Natural killer cell (primary cell): ENCODE data around the gene SAGE1. TPM values are rescaled to one million over a fixed set of nuclear protein-coding genes. Genes with fewer than 3 reads are reported as not detected.

ENCODE experiments used
- ATAC-seq, 3 donors: fragments of 150-1000 bp in 2 of 3; fragments of 200-7000 bp in 1 of 3; cut with Tn5 transposase; 1 replicate in 1 of 3; 2 replicates in 2 of 3; pipeline ENCODE4 v1.10.0; 2021; ENCODE audit warnings: mild to moderate bottlenecking in 2 of 3, moderate library complexity in 2 of 3
- DNase-seq, 2 donors: peaks; one replicate each; pipeline versions ENCODE4 v3.0.0 to v3.0.0-alpha.2; 2013 to 2021; ENCODE audit warnings: mixed read lengths in 1 of 2
- H3K27ac ChIP-seq: one replicate; pipeline ENCODE4 v1.5.1; 2013; ENCODE audit warnings: mild to moderate bottlenecking, low read length
- H3K27me3 ChIP-seq: one replicate; pipeline ENCODE4 v1.6.1; 2013; ENCODE audit warnings: low read length; ENCODE audit not compliant: control insufficient read depth, insufficient read depth
- H3K36me3 ChIP-seq: one replicate; pipeline ENCODE4 v1.6.1; 2013; ENCODE audit warnings: low read length; ENCODE audit not compliant: control insufficient read depth, insufficient read depth
- H3K4me1 ChIP-seq: one replicate; pipeline ENCODE4 v1.6.1; 2013; ENCODE audit warnings: low read length; ENCODE audit not compliant: control insufficient read depth, insufficient read depth
- H3K4me3 ChIP-seq: one replicate; pipeline ENCODE4 v1.5.1; 2013; ENCODE audit warnings: low read length
- H3K9me3 ChIP-seq: one replicate; pipeline ENCODE4 v1.6.1; 2013; ENCODE audit warnings: low read length; ENCODE audit not compliant: control insufficient read depth, insufficient read depth
- H3K27ac Mint-ChIP-seq, 2 donors: one replicate each; pipeline ENCODE4 v1.8.0; 2022; ENCODE audit warnings: mild to moderate bottlenecking in 2 of 2, mixed read lengths in 2 of 2, moderate library complexity in 1 of 2
- H3K27me3 Mint-ChIP-seq, 2 donors: one replicate each; pipeline ENCODE4 v1.8.0; 2022; ENCODE audit warnings: low read depth in 2 of 2, mixed read lengths in 2 of 2
- H3K36me3 Mint-ChIP-seq: one replicate; pipeline ENCODE4 v1.8.0; 2022; ENCODE audit warnings: mixed read lengths
- H3K4me1 Mint-ChIP-seq, 2 donors: one replicate each; pipeline ENCODE4 v1.8.0; 2022; ENCODE audit warnings: mixed read lengths in 2 of 2
- H3K4me3 Mint-ChIP-seq: one replicate; pipeline ENCODE4 v1.8.0; 2022; ENCODE audit warnings: mild to moderate bottlenecking, moderate library complexity, mixed read lengths
- H3K9me3 Mint-ChIP-seq, 2 donors: one replicate each; pipeline ENCODE4 v1.8.0; 2022; ENCODE audit warnings: mixed read lengths in 2 of 2
- WGBS: methylation state at CpG from one replicate; pipeline ENCODE4 v1.1.7; 2013; ENCODE audit warnings: missing lambda C conversion rate; ENCODE audit not compliant: insufficient coverage; 5-methylcytosine and 5-hydroxymethylcytosine counted together
- intact Hi-C: fragments of 100-400 bp; cut with micrococcal nuclease; formaldehyde crosslinking; loops from one replicate; pipeline ENCODE4 v1.14.2; 2022
- total RNA-seq, 4 donors: library from RNA; stranded (reverse); fragments of 120-200 nt in 1 of 4; gene quantifications; one replicate each; pipeline versions ENCODE4 v1.2.3 to v1.2.4, GENCODE V29; 2013 to 2022
- TF ChIP-seq, protein P1 (sequence below): fragments of 200-600 bp; IDR thresholded peaks from one replicate; pipeline ENCODE4 v1.8.0; 2022; ENCODE audit warnings: antibody characterized with exemption

Gene SAGE1
- total RNA-seq, 3 donors from 2014 or later (not counting 1 experiment from before 2014, with no cell fraction given) = not detected

DNA sequence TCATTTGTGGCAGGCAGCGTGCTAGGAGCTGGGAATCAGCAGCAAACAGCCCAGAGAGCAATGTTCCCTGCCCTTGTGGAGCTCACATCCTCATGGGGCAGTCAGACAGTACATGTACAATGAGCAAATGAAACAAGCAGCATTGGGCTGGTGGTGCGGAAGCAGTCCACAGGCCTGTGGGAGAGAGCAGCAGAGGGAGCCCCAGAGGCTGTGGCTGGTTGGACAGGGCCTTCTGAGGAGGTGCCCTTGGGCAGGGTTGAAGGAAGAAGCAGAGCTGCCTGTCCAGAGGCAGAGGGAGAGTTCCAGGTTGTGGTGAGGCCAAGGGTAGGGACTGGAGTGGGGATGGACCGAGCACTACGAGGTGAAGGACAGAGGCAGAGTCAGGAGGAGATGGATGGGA, 57.8 kb downstream of the SAGE1 start:
- H3K9me3 ChIP-seq = no peaks in the 10 kb centered on the region
- no peaks in the 10 kb centered on the region for H3K27me3 ChIP-seq
- intact Hi-C loops = no loop called here
- H3K4me3 ChIP-seq = no peak overlapping the region
- H3K4me3 Mint-ChIP-seq = no peak overlapping the region
- no peak overlapping the region for H3K27ac ChIP-seq
- no peaks in the 10 kb centered on the region for H3K36me3 Mint-ChIP-seq
- WGBS = 85% methylated on average over 4 of the region's 4 CpGs
- ATAC-seq = no peak
- H3K9me3 Mint-ChIP-seq = no peaks in the 10 kb centered on the region
- H3K27me3 Mint-ChIP-seq = no peaks in the 10 kb centered on the region
- no peak overlapping the region for H3K27ac Mint-ChIP-seq
- H3K4me1 ChIP-seq = no peaks in the 10 kb centered on the region
- no peaks in the 10 kb centered on the region for H3K36me3 ChIP-seq
- DNase-seq = no peak
- no peaks in the 10 kb centered on the region for H3K4me1 Mint-ChIP-seq
- TF ChIP-seq, protein P1, sequence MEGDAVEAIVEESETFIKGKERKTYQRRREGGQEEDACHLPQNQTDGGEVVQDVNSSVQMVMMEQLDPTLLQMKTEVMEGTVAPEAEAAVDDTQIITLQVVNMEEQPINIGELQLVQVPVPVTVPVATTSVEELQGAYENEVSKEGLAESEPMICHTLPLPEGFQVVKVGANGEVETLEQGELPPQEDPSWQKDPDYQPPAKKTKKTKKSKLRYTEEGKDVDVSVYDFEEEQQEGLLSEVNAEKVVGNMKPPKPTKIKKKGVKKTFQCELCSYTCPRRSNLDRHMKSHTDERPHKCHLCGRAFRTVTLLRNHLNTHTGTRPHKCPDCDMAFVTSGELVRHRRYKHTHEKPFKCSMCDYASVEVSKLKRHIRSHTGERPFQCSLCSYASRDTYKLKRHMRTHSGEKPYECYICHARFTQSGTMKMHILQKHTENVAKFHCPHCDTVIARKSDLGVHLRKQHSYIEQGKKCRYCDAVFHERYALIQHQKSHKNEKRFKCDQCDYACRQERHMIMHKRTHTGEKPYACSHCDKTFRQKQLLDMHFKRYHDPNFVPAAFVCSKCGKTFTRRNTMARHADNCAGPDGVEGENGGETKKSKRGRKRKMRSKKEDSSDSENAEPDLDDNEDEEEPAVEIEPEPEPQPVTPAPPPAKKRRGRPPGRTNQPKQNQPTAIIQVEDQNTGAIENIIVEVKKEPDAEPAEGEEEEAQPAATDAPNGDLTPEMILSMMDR = no peak

Other genes starting within 250 kb of the SAGE1 start
- not detected for gene CT45A1, start 180.1 kb upstream of the SAGE1 start, total RNA-seq
- gene CT45A3, start 125.5 kb upstream of the SAGE1 start, total RNA-seq = not detected
- not detected for gene CT45A5, start 108.2 kb upstream of the SAGE1 start, total RNA-seq
- gene CT45A6, start 90.9 kb upstream of the SAGE1 start, total RNA-seq = not detected
- not detected for gene CT45A2, start 73.7 kb upstream of the SAGE1 start, total RNA-seq
- not detected for gene CT45A7, start 56.4 kb upstream of the SAGE1 start, total RNA-seq
- not detected for gene CT45A8, start 39.2 kb upstream of the SAGE1 start, total RNA-seq
- gene CT45A9, start 21.9 kb upstream of the SAGE1 start, total RNA-seq = not detected
- gene CT45A10, start 272 bp upstream of the SAGE1 start, total RNA-seq = not detected
- gene MMGT1, start 80.3 kb downstream of the SAGE1 start, total RNA-seq = 10 to 100 TPM; 18.2 to 22.2 (median 21.4) TPM
- 10 to 100 TPM; 17.1 to 24.0 (median 19.3) TPM for gene SLC9A6, start 91.7 kb downstream of the SAGE1 start, total RNA-seq